H1 (cell line): ENCODE measurements around the gene ITGA6. TPM values are rescaled to one million over a fixed set of nuclear protein-coding genes. Genes with fewer than 3 reads are reported as not detected.

Experiments
- CTCF ChIA-PET: fragments of 300-600 bp; sonication (Branson Sonifier 250); formaldehyde crosslinking; loops from one replicate; lab custom pipeline; 2021; ENCODE audit not compliant: partially characterized antibody; lab: Charles Lee
- POLR2A ChIA-PET: fragments of 300-600 bp; sonication (Branson Sonifier 250); formaldehyde crosslinking; loops from one replicate; lab custom pipeline; 2021; ENCODE audit warnings: inconsistent platforms; ENCODE audit not compliant: partially characterized antibody; lab: Charles Lee
- DNase-seq, 2 experiments: peaks; one replicate each; pipeline versions ENCODE4 v3.0.0 to v3.0.0-alpha.2; 2010 to 2022; ENCODE audit warnings: low spot score in 2 of 2, low read depth in 1 of 2, mixed read lengths in 1 of 2
- FAIRE-seq: peaks from 2 replicates; lab custom pipeline; 2011; peaks lifted over from hg19 to GRCh38; lab: Jason Lieb, UNC
- H2AFZ ChIP-seq: 2 replicates; pipeline ENCODE4 v1.8.1; 2012; ENCODE audit warnings: low read length, inconsistent platforms
- H2AK5ac ChIP-seq: 2 replicates; pipeline ENCODE4 v1.6.1; 2013; ENCODE audit warnings: low read depth, low read length
- H2BK120ac ChIP-seq: replicated peaks from 2 replicates; pipeline ENCODE3; 2013; ENCODE audit warnings: low read depth, low read length, inconsistent platforms
- H2BK12ac ChIP-seq: 2 replicates; pipeline ENCODE4 v1.6.1; 2013; ENCODE audit warnings: low read depth, low read length
- H2BK15ac ChIP-seq: 2 replicates; pipeline ENCODE4 v1.6.1; 2013; ENCODE audit warnings: low read length
- H2BK20ac ChIP-seq: 2 replicates; pipeline ENCODE4 v1.6.1; 2013; ENCODE audit warnings: low read length
- H2BK5ac ChIP-seq: 2 replicates; pipeline ENCODE4 v1.6.1; 2013; ENCODE audit warnings: low read depth, low read length
- H3K14ac ChIP-seq: 2 replicates; pipeline ENCODE4 v1.6.1; 2013; ENCODE audit warnings: inconsistent platforms; ENCODE audit not compliant: insufficient read length
- H3K18ac ChIP-seq: 2 replicates; pipeline ENCODE4 v1.6.1; 2013; ENCODE audit warnings: low read length; ENCODE audit errors: extremely low read depth
- H3K23ac ChIP-seq: 2 replicates; pipeline ENCODE4 v1.6.1; 2013; ENCODE audit warnings: inconsistent platforms; ENCODE audit not compliant: insufficient read length
- H3K23me2 ChIP-seq: 2 replicates; pipeline ENCODE4 v1.6.1; 2013; ENCODE audit warnings: low read depth, low read length
- H3K27ac ChIP-seq: 2 replicates; pipeline ENCODE4 v1.6.1; 2011; ENCODE audit warnings: low read depth, low read length, inconsistent platforms
- H3K27me3 ChIP-seq, 4 experiments: replicated peaks in 1 of 4; 1 replicate in 1 of 4; 2 replicates in 3 of 4; pipeline versions ENCODE4 v1.6.1 to v1.8.1; 2011 to 2013; ENCODE audit warnings: low read length in 3 of 4, mild to moderate bottlenecking in 3 of 4, inconsistent platforms in 2 of 4, mixed read lengths in 2 of 4, moderate library complexity in 1 of 4; ENCODE audit not compliant: control insufficient read depth in 3 of 4, insufficient read depth in 3 of 4; ENCODE audit errors: extremely low read depth in 1 of 4
- H3K36me3 ChIP-seq, 4 experiments: 2 replicates each; pipeline versions ENCODE4 v1.6.1 to v1.8.1; 2011 to 2013; ENCODE audit warnings: mild to moderate bottlenecking in 4 of 4, low read length in 3 of 4, moderate library complexity in 2 of 4, control low read depth in 1 of 4, inconsistent platforms in 1 of 4; ENCODE audit not compliant: insufficient read depth in 4 of 4, control insufficient read depth in 2 of 4
- H3K4ac ChIP-seq: replicated peaks from 2 replicates; pipeline ENCODE3; 2013; ENCODE audit warnings: low read length, low read depth, mixed read lengths, inconsistent platforms; ENCODE audit not compliant: insufficient read length
- H3K4me1 ChIP-seq, 4 experiments: replicated peaks in 1 of 4; 1 replicate in 1 of 4; 2 replicates in 3 of 4; pipeline versions ENCODE4 v1.6.1 to v1.8.1; 2011 to 2013; ENCODE audit warnings: low read length in 3 of 4, inconsistent platforms in 2 of 4, mixed read lengths in 1 of 4; ENCODE audit not compliant: insufficient read depth in 4 of 4, control insufficient read depth in 3 of 4
- H3K4me2 ChIP-seq, 2 experiments: 2 replicates each; pipeline versions ENCODE4 v1.6.1 to v1.8.1; 2011 to 2013; ENCODE audit warnings: low read depth in 2 of 2, low read length in 2 of 2, control low read depth in 1 of 2, inconsistent platforms in 1 of 2, mild to moderate bottlenecking in 1 of 2; ENCODE audit not compliant: insufficient read depth in 1 of 2
- H3K4me3 ChIP-seq, 4 experiments: fragments of 200-600, 300-600 bp in 1 of 4; sonication (generic), shearing (Covaris generic), sonication (Bioruptor Twin) in 1 of 4; 2 replicates each; pipeline versions ENCODE4 v1.5.1 to v1.8.1; 2011 to 2016; ENCODE audit warnings: low read length in 4 of 4, low read depth in 3 of 4, control low read depth in 2 of 4, inconsistent platforms in 2 of 4, mild to moderate bottlenecking in 2 of 4, mixed read lengths in 1 of 4, moderate library complexity in 1 of 4; ENCODE audit not compliant: insufficient read depth in 2 of 4; ENCODE audit errors: extremely low read depth in 1 of 4
- H3K56ac ChIP-seq: replicated peaks from 2 replicates; pipeline ENCODE3; 2013; ENCODE audit warnings: low read depth, mild to moderate bottlenecking, mixed read lengths, low read length, inconsistent platforms; ENCODE audit not compliant: insufficient read length
- H3K79me1 ChIP-seq: 2 replicates; pipeline ENCODE4 v1.6.1; 2013; ENCODE audit warnings: low read depth, low read length, control low read depth
- H3K79me2 ChIP-seq, 2 experiments: 2 replicates each; pipeline versions ENCODE4 v1.6.1 to v1.8.1; 2012 to 2013; ENCODE audit warnings: low read length in 2 of 2, mild to moderate bottlenecking in 2 of 2, inconsistent platforms in 1 of 2; ENCODE audit not compliant: insufficient read depth in 2 of 2, control insufficient read depth in 1 of 2
- H3K9ac ChIP-seq, 4 experiments: replicated peaks in 1 of 4; 1 replicate in 1 of 4; 2 replicates in 3 of 4; pipeline versions ENCODE4 v1.6.1 to v1.8.1; 2011 to 2013; ENCODE audit warnings: low read depth in 3 of 4, low read length in 3 of 4, control low read depth in 2 of 4, mild to moderate bottlenecking in 2 of 4, moderate library complexity in 2 of 4, inconsistent platforms in 1 of 4; ENCODE audit errors: extremely low read depth in 1 of 4
- H3K9me3 ChIP-seq, 2 experiments: 2 replicates each; pipeline versions ENCODE4 v1.6.1 to v1.8.1; 2012 to 2013; ENCODE audit warnings: mild to moderate bottlenecking in 2 of 2, moderate library complexity in 2 of 2, control low read depth in 1 of 2, inconsistent platforms in 1 of 2, low read depth in 1 of 2, low read length in 1 of 2, mixed read lengths in 1 of 2; ENCODE audit not compliant: insufficient read depth in 2 of 2
- H4K20me1 ChIP-seq, 2 experiments: replicated peaks in 1 of 2; 2 replicates each; pipeline versions ENCODE3 to v1.8.1; 2011 to 2013; ENCODE audit warnings: inconsistent platforms in 2 of 2, low read length in 2 of 2, mild to moderate bottlenecking in 1 of 2; ENCODE audit not compliant: insufficient read depth in 2 of 2, control insufficient read depth in 1 of 2
- H4K5ac ChIP-seq: 2 replicates; pipeline ENCODE4 v1.6.1; 2013; ENCODE audit warnings: low read length, low read depth, mixed read lengths, inconsistent platforms; ENCODE audit not compliant: insufficient read length
- H4K8ac ChIP-seq: 2 replicates; pipeline ENCODE4 v1.8.0; 2013; ENCODE audit warnings: mild to moderate bottlenecking, moderate library complexity, low read length, inconsistent platforms; ENCODE audit not compliant: insufficient read depth; ENCODE audit errors: extremely low read depth
- H4K91ac ChIP-seq: replicated peaks from 2 replicates; pipeline ENCODE3; 2013; ENCODE audit warnings: low read length, mixed read lengths, inconsistent platforms; ENCODE audit not compliant: insufficient read length
- E2F6 ChIP-seq: IDR thresholded peaks from 2 replicates; pipeline ENCODE4 v1.6.1; 2012; ENCODE audit warnings: inconsistent platforms
- POLR2AphosphoS5 ChIP-seq: IDR thresholded peaks from 2 replicates; pipeline ENCODE4 v1.6.1; 2011; ENCODE audit warnings: low read depth, low read length
- RAD21 ChIP-seq, 2 experiments: IDR thresholded peaks in 1 of 2; conservative IDR thresholded peaks in 1 of 2; 2 replicates each; pipeline ENCODE4 v1.6.1; 2011; ENCODE audit warnings: low read depth in 2 of 2, low read length in 2 of 2, improper control_type of control experiment in 1 of 2, inconsistent platforms in 1 of 2, mild to moderate bottlenecking in 1 of 2, moderate library complexity in 1 of 2
- SP4 ChIP-seq: IDR thresholded peaks from 2 replicates; pipeline ENCODE4 v1.6.1; 2012; ENCODE audit warnings: low read length, inconsistent platforms
- TAF1 ChIP-seq: IDR thresholded peaks from 2 replicates; pipeline ENCODE4 v1.6.1; 2011; ENCODE audit warnings: mild to moderate bottlenecking, low read depth, low read length
- TBP ChIP-seq: IDR thresholded peaks from 2 replicates; pipeline ENCODE4 v1.6.1; 2011; ENCODE audit warnings: low read depth, low read length, improper control_type of control experiment
- TEAD4 ChIP-seq: IDR thresholded peaks from 2 replicates; pipeline ENCODE4 v1.6.1; 2012; ENCODE audit warnings: low read depth, low read length, inconsistent platforms, mixed read lengths
- WGBS, 2 experiments: shearing (Covaris generic) in 1 of 2; methylation state at CpG; one replicate each; pipeline versions ENCODE4 v1.1.6 to v1.1.7; 2013 to 2015; ENCODE audit warnings: low lambda C conversion rate in 2 of 2, mixed read lengths in 2 of 2, inconsistent platforms in 1 of 2, low coverage in 1 of 2, missing lambda C conversion rate in 1 of 2; ENCODE audit not compliant: insufficient replicate concordance in 2 of 2, insufficient coverage in 1 of 2, insufficient read length in 1 of 2; ENCODE audit errors: extremely low coverage in 1 of 2, missing lambda C conversion rate in 1 of 2; 5-methylcytosine and 5-hydroxymethylcytosine counted together
- polyA plus RNA-seq, 7 experiments: library from polyadenylated mRNA; depleted of rRNA in 3 of 7; stranded (reverse) in 5 of 7; unstranded in 2 of 7; fragments of >200 nt in 5 of 7; fragments of 200-250 nt in 2 of 7; gene quantifications; 1 replicate in 5 of 7; 2 replicates in 1 of 7; 4 replicates in 1 of 7; pipeline versions ENCODE4 v1.2.1 to v1.2.3, GENCODE V29; 2011 to 2013; ENCODE audit warnings: missing spikeins in 2 of 7, mixed read lengths in 2 of 7
- total RNA-seq: library from RNA; stranded (reverse); fragmentation: NEBNext Ultra II Directional; extraction: Animal tissue kit (Norgen Biotek cat#: 25700); gene quantifications from 2 replicates; pipeline ENCODE4 v1.2.1, GENCODE V29; 2021

Gene ITGA6
- total and polyA plus RNA-seq, 2 of the 8 experiments (the other 6 are each of a cell fraction or from before 2014, with no cell fraction given), result 26.9 to 118 TPM

GRCh38 chr2:172415865-172416183 is 11.6 kb upstream of the ITGA6 start:
- no peaks in the 10 kb centered on the region for H3K23me2 ChIP-seq
- no peak overlapping the region for H3K27ac ChIP-seq
- H3K9me3 ChIP-seq, result no peaks in the 10 kb centered on the region
- no peak overlapping the region for H3K56ac ChIP-seq
- H4K8ac ChIP-seq, result no peak overlapping the region
- H2BK12ac ChIP-seq, result no peak overlapping the region
- H3K4me3 ChIP-seq, result no peak overlapping the region
- H3K4me2 ChIP-seq, result no peak overlapping the region
- 83% methylated on average over 1 of the region's 1 CpG; no CpG with 5 or more reads in 1 of the 2 experiments for WGBS, 2 experiments
- DNase-seq (no peak), FAIRE-seq (no peak)
- POLR2A ChIA-PET, result interaction anchor here (1.0 to 1.5 kb wide), 2 partner anchors 11 to 34 kb away, joined by 3 read pairs; partner anchors contain the start of gene ITGA6
- no peak overlapping the region for H2BK15ac ChIP-seq
- TF ChIP-seq POLR2AphosphoS5 (no peak), RAD21 (IDR thresholded peaks at IDR 0.05 in 1 of 2, conservative IDR thresholded peaks at IDR 0.05 in 1 of 2; ENCODE audit: low read depth in 2 of 2, low read length in 2 of 2) (no peak), TBP (no peak), E2F6 (no peak), TEAD4 (no peak), TAF1 (no peak), SP4 (no peak)
- no peaks in the 10 kb centered on the region for H3K79me2 ChIP-seq
- H3K79me1 ChIP-seq, result no peaks in the 10 kb centered on the region
- no peak overlapping the region for H2BK120ac ChIP-seq
- H4K5ac ChIP-seq, result no peak overlapping the region
- no peak overlapping the region for H2BK5ac ChIP-seq
- no peaks in the 10 kb centered on the region for H3K4me1 ChIP-seq
- H3K9ac ChIP-seq, result no peak overlapping the region
- no peak overlapping the region for H3K14ac ChIP-seq
- H3K23ac ChIP-seq, result no peak overlapping the region
- no peak overlapping the region for H3K18ac ChIP-seq
- CTCF ChIA-PET, result interaction anchor here (0.8 to 2.0 kb wide), 6 partner anchors 8 to 235 kb away, joined by 3 to 9 read pairs (median 3); no protein-coding TSS in a partner anchor
- no peak overlapping the region for H4K91ac ChIP-seq
- no peaks in the 10 kb centered on the region for H4K20me1 ChIP-seq
- no peak overlapping the region for H3K4ac ChIP-seq
- no peak overlapping the region for H2BK20ac ChIP-seq
- H2AK5ac ChIP-seq, result no peak overlapping the region
- no peaks in the 10 kb centered on the region for H3K36me3 ChIP-seq
- no peaks in the 10 kb centered on the region for H3K27me3 ChIP-seq
- no peak overlapping the region for H2AFZ ChIP-seq
